HepG2 (cell line): ENCODE results near the gene PIR. TPM values are rescaled to one million over a fixed set of nuclear protein-coding genes. Genes with fewer than 3 reads are reported as not detected.

Experiments
- ATAC-seq: fragments of 200-7000 bp; cut with Tn5 transposase; 3 replicates; pipeline ENCODE4 v1.9.1; 2020; ENCODE audit warnings: mild to moderate bottlenecking, moderate library complexity
- BruUV-seq: library from RNA; stranded (reverse); fragments of 400-500 nt; replicated peaks from 2 replicates; lab custom pipeline; 2021; lab: Mats Ljungman, UMichigan
- CTCF ChIA-PET: fragments of 300-600 bp; formaldehyde crosslinking; extraction: SDS; loops from one replicate; lab custom pipeline; 2021; ENCODE audit warnings: low total read pairs, inconsistent platforms, low intra/inter-chr PET ratio; lab: Yijun Ruan, JAX
- POLR2A ChIA-PET: fragments of 350-600 bp; sonication (Branson Sonifier 250); formaldehyde crosslinking; loops from one replicate; lab custom pipeline; 2020; ENCODE audit warnings: antibody characterized with exemption, inconsistent platforms; lab: Yijun Ruan, JAX
- DNase-seq: peaks from one replicate; pipeline ENCODE4 v3.0.0-alpha.2; 2015; ENCODE audit warnings: low spot score
- FAIRE-seq: peaks from 3 replicates; lab custom pipeline; 2011; peaks lifted over from hg19 to GRCh38; lab: Jason Lieb, UNC
- H2AFZ ChIP-seq: one replicate; pipeline ENCODE4 v1.6.1; 2011; ENCODE audit warnings: low read length, inconsistent platforms
- H3K27ac ChIP-seq: fragments of 300-600 bp; 3 replicates; pipeline ENCODE4 v1.8.0; 2011; ENCODE audit warnings: mixed run types, mild to moderate bottlenecking, mixed read lengths, low read length, inconsistent platforms; ENCODE audit not compliant: insufficient read depth; ENCODE audit errors: extremely low read length
- H3K27me3 ChIP-seq, 2 experiments: fragments of 200-600 bp in 1 of 2; 2 replicates in 1 of 2; 3 replicates in 1 of 2; pipeline versions ENCODE4 v1.6.0 to v1.8.0; 2011; ENCODE audit warnings: low read length in 2 of 2, mild to moderate bottlenecking in 2 of 2, moderate library complexity in 2 of 2, inconsistent platforms in 1 of 2; ENCODE audit not compliant: insufficient read depth in 2 of 2, control insufficient read depth in 1 of 2
- H3K36me3 ChIP-seq, 2 experiments: fragments of 200-600 bp in 1 of 2; replicated peaks in 1 of 2; 2 replicates in 1 of 2; 3 replicates in 1 of 2; pipeline versions ENCODE4 v1.5.1 to v1.8.0; 2011; ENCODE audit warnings: low read length in 2 of 2, inconsistent platforms in 1 of 2; ENCODE audit not compliant: insufficient read depth in 2 of 2, control insufficient read depth in 1 of 2
- H3K4me1 ChIP-seq: 2 replicates; pipeline ENCODE4 v1.5.1; 2012; ENCODE audit warnings: low read length, inconsistent platforms; ENCODE audit not compliant: insufficient read depth
- H3K4me2 ChIP-seq: 2 replicates; pipeline ENCODE4 v1.6.0; 2011; ENCODE audit warnings: low read depth, low read length, inconsistent platforms
- H3K4me3 ChIP-seq, 3 experiments: fragments of 200-600 bp in 1 of 3; sonication (generic), shearing (Covaris generic) in 1 of 3; replicated peaks in 1 of 3; 2 replicates each; pipeline ENCODE4 v1.5.1; 2011 to 2016; ENCODE audit warnings: low read length in 3 of 3, inconsistent platforms in 2 of 3, low read depth in 2 of 3, mild to moderate bottlenecking in 2 of 3, control low read depth in 1 of 3, mixed read lengths in 1 of 3; ENCODE audit not compliant: insufficient read depth in 1 of 3
- H3K79me2 ChIP-seq: one replicate; pipeline ENCODE4 v1.6.1; 2011; ENCODE audit warnings: low read length, inconsistent platforms; ENCODE audit not compliant: insufficient read depth
- H3K9ac ChIP-seq: 2 replicates; pipeline ENCODE4 v1.6.0; 2011; ENCODE audit warnings: mild to moderate bottlenecking, low read depth, low read length, inconsistent platforms; ENCODE audit not compliant: insufficient read depth
- H3K9me3 ChIP-seq: 2 replicates; pipeline ENCODE4 v1.5.1; 2012; ENCODE audit warnings: mild to moderate bottlenecking, low read length
- H4K20me1 ChIP-seq: 2 replicates; pipeline ENCODE4 v1.6.0; 2011; ENCODE audit warnings: inconsistent platforms, mild to moderate bottlenecking, low read length, moderate library complexity; ENCODE audit not compliant: insufficient read depth
- AGO2 ChIP-seq: fragments of 200-400 bp; formaldehyde crosslinking; optimal IDR thresholded peaks from 2 replicates; pipeline ENCODE3; 2017; ENCODE audit warnings: mild to moderate bottlenecking, low read depth, low read length, moderate library complexity
- LCORL ChIP-seq, 2 experiments: fragments of 450-650 bp in 1 of 2; sonication (generic) in 1 of 2; formaldehyde crosslinking in 1 of 2; IDR thresholded peaks; 2 replicates each; pipeline versions ENCODE4 v1.5.0 to v1.6.1; 2017 to 2020; ENCODE audit warnings: antibody characterized with exemption in 1 of 2, missing genetic modification reagents in 1 of 2
- NPAS2 ChIP-seq: sonication (generic); formaldehyde crosslinking; IDR thresholded peaks from 2 replicates; pipeline ENCODE4 v1.8.0; 2022; ENCODE audit warnings: mild to moderate bottlenecking, missing genetic modification reagents, borderline replicate concordance
- ZNF230 ChIP-seq: sonication (generic); formaldehyde crosslinking; IDR thresholded peaks from 2 replicates; pipeline ENCODE4 v1.4.0; 2020; ENCODE audit warnings: mild to moderate bottlenecking, missing genetic modification reagents
- ZNF567 ChIP-seq: sonication (generic); formaldehyde crosslinking; IDR thresholded peaks from 2 replicates; pipeline ENCODE4 v1.8.1; 2023; ENCODE audit warnings: mild to moderate bottlenecking, missing genetic modification reagents, borderline replicate concordance
- ZNF7 ChIP-seq: IDR thresholded peaks from 2 replicates; pipeline ENCODE4 v1.6.1; 2016; ENCODE audit warnings: missing biosample characterization, missing genetic modification reagents
- WGBS: methylation state at CpG from one replicate; pipeline ENCODE4 v1.1.6; 2017; ENCODE audit warnings: low lambda C conversion rate; 5-methylcytosine and 5-hydroxymethylcytosine counted together
- in situ Hi-C: cut with HindIII; loops from 2 replicates; pipeline ENCODE4 v1.10.0; 2017; ENCODE audit warnings: low pct_unique_long_range_greater_than_20kb; ENCODE audit not compliant: extremely low pct_ligation_motif_present
- intact Hi-C: fragments of 100-400 bp; cut with micrococcal nuclease; formaldehyde crosslinking; loops from one replicate; pipeline ENCODE4 v1.10.0; 2022; ENCODE audit not compliant: unreplicated experiment
- polyA plus RNA-seq, 8 experiments: library from polyadenylated mRNA; depleted of rRNA in 3 of 8; stranded (reverse) in 7 of 8; unstranded in 1 of 8; fragments of >200 nt; fragmentation: Illumina TruSeq in 4 of 8; extraction: Trizol in 4 of 8; gene quantifications; 2 replicates each; pipeline versions ENCODE4 v1.2.1 to v1.2.3, GENCODE V29; 2011 to 2016; ENCODE audit warnings: low read depth in 4 of 8, missing spikeins in 1 of 8, mixed read lengths in 1 of 8; ENCODE audit not compliant: insufficient read depth in 1 of 8
- total RNA-seq, 5 experiments: library from RNA; depleted of rRNA; stranded (reverse); fragments of >200 nt; fragmentation: Illumina TruSeq; extraction: Trizol; gene quantifications; 2 replicates each; pipeline ENCODE4 v1.2.3, GENCODE V29; 2016; ENCODE audit warnings: low read depth in 1 of 5
- TF ChIP-seq, protein P1 (sequence below): sonication (generic); formaldehyde crosslinking; IDR thresholded peaks from 2 replicates; pipeline ENCODE4 v1.8.0; 2022; ENCODE audit warnings: missing genetic modification reagents, mild to moderate bottlenecking, borderline replicate concordance
- TF ChIP-seq, protein P2 (sequence below): IDR thresholded peaks from 2 replicates; pipeline ENCODE4 v1.4.0; 2020; ENCODE audit warnings: mild to moderate bottlenecking, missing genetic modification reagents
- TF ChIP-seq, protein P3 (sequence below): sonication (generic); formaldehyde crosslinking; IDR thresholded peaks from 2 replicates; pipeline ENCODE4 v1.5.1; 2020; ENCODE audit warnings: missing genetic modification reagents, mild to moderate bottlenecking, borderline replicate concordance

Gene PIR
- total and polyA plus RNA-seq, 2 of the 13 experiments (the other 11 are each of a cell fraction or from before 2014, with no cell fraction given) = 12.2 to 38.0 TPM

GRCh38 chrX:15366506-15367352 lies 126.4 kb downstream of the PIR start:
- no peak for DNase-seq
- ATAC-seq = no peak
- in situ Hi-C loops = no loop called here
- H4K20me1 ChIP-seq = no peaks in the 10 kb centered on the region
- no TSS peak for BruUV-seq
- FAIRE-seq = no peak
- 92% methylated on average over 9 of the region's 9 CpGs for WGBS
- no peak overlapping the region for H3K27ac ChIP-seq
- intact Hi-C loops = no loop called here
- no peaks in the 10 kb centered on the region for H3K4me1 ChIP-seq
- H3K36me3 ChIP-seq = no peaks in the 10 kb centered on the region
- no peak overlapping the region for H3K9ac ChIP-seq
- H2AFZ ChIP-seq = no peak overlapping the region
- H3K4me3 ChIP-seq = no peak overlapping the region
- no peaks in the 10 kb centered on the region for H3K9me3 ChIP-seq
- ChIA-PET POLR2A (no interaction called here), CTCF (no interaction called here)
- H3K4me2 ChIP-seq = no peak overlapping the region
- no peaks in the 10 kb centered on the region for H3K79me2 ChIP-seq
- H3K27me3 ChIP-seq = no peaks in the 10 kb centered on the region
- no peak for TF ChIP-seq ZNF7 (CRISPR knock-in tag)
- no peak for TF ChIP-seq ZNF230

DNA sequence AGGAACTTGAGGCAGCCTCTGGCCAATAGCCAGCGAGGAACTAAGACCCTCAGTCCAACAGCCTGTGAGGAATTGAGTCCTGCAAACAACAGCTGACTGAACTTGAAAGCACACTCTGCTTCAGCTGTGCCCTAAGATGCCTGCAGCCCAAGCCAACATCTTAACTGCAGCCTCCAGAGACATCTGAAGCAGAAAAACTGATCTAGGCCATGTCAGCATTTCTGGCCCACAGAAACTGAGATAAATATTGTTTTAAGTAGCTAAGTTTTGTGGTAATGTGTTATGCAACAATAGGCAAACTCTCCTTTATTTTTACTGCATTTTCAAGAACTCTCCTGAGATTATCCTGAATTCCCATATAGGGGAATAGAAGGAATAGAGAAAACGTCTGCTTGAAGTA lies 133.4 kb downstream of the PIR start:
- no TSS peak for BruUV-seq
- no peaks in the 10 kb centered on the region for H3K9me3 ChIP-seq
- no peaks in the 10 kb centered on the region for H3K27me3 ChIP-seq
- intact Hi-C loops = no loop called here
- H2AFZ ChIP-seq = no peak overlapping the region
- ChIA-PET POLR2A (no interaction called here), CTCF (no interaction called here)
- no peak overlapping the region for H3K27ac ChIP-seq
- in situ Hi-C loops = no loop called here
- H3K36me3 ChIP-seq = no peaks in the 10 kb centered on the region
- DNase-seq (no peak), ATAC-seq (no peak), FAIRE-seq (no peak)
- WGBS = 57% methylated on average over 1 of the region's 2 CpGs
- no peaks in the 10 kb centered on the region for H4K20me1 ChIP-seq
- no peak overlapping the region for H3K4me2 ChIP-seq
- no peak overlapping the region for H3K4me3 ChIP-seq
- no peak overlapping the region for H3K9ac ChIP-seq
- no peaks in the 10 kb centered on the region for H3K79me2 ChIP-seq
- H3K4me1 ChIP-seq = no peaks in the 10 kb centered on the region
- TF ChIP-seq, protein P1, sequence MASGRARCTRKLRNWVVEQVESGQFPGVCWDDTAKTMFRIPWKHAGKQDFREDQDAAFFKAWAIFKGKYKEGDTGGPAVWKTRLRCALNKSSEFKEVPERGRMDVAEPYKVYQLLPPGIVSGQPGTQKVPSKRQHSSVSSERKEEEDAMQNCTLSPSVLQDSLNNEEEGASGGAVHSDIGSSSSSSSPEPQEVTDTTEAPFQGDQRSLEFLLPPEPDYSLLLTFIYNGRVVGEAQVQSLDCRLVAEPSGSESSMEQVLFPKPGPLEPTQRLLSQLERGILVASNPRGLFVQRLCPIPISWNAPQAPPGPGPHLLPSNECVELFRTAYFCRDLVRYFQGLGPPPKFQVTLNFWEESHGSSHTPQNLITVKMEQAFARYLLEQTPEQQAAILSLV = no peak
- TF ChIP-seq ZNF567 (CRISPR knock-in tag) (no peak), NPAS2 (CRISPR knock-in tag) (no peak), LCORL (IDR thresholded peaks at IDR 0.05) (no peak), LCORL (CRISPR knock-in tag; IDR thresholded peaks at IDR 0.05) (no peak), AGO2 (no peak)
- TF ChIP-seq, protein P2, sequence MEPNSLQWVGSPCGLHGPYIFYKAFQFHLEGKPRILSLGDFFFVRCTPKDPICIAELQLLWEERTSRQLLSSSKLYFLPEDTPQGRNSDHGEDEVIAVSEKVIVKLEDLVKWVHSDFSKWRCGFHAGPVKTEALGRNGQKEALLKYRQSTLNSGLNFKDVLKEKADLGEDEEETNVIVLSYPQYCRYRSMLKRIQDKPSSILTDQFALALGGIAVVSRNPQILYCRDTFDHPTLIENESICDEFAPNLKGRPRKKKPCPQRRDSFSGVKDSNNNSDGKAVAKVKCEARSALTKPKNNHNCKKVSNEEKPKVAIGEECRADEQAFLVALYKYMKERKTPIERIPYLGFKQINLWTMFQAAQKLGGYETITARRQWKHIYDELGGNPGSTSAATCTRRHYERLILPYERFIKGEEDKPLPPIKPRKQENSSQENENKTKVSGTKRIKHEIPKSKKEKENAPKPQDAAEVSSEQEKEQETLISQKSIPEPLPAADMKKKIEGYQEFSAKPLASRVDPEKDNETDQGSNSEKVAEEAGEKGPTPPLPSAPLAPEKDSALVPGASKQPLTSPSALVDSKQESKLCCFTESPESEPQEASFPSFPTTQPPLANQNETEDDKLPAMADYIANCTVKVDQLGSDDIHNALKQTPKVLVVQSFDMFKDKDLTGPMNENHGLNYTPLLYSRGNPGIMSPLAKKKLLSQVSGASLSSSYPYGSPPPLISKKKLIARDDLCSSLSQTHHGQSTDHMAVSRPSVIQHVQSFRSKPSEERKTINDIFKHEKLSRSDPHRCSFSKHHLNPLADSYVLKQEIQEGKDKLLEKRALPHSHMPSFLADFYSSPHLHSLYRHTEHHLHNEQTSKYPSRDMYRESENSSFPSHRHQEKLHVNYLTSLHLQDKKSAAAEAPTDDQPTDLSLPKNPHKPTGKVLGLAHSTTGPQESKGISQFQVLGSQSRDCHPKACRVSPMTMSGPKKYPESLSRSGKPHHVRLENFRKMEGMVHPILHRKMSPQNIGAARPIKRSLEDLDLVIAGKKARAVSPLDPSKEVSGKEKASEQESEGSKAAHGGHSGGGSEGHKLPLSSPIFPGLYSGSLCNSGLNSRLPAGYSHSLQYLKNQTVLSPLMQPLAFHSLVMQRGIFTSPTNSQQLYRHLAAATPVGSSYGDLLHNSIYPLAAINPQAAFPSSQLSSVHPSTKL (CRISPR knock-in tag) = no peak
- TF ChIP-seq, protein P3, sequence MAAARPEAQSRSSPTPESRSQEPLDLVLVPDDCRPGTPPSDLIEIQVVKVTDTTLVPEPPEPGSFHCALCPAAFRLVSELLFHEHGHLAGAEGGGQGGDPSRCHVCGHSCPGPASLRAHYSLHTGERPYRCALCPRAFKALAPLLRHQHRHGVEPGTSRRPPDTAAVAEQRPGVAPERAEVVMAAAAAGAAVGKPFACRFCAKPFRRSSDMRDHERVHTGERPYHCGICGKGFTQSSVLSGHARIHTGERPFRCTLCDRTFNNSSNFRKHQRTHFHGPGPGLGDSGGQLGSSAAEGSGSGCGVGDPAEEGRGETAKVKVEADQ (CRISPR knock-in tag) = no peak
